GM06990 (cell line): ENCODE results near the gene ZYX.
"Not testable (repeated sequence)": the region's sequence is repeated elsewhere in the genome, so short reads cannot be mapped to it uniquely, and the experiment has no call there.

Experiments
- DNase-seq: peaks from one replicate; pipeline ENCODE4 v3.0.0-alpha.2; 2011; ENCODE audit not compliant: insufficient read length; ENCODE audit errors: extremely low read depth
- H3K27me3 ChIP-seq: replicated peaks from 2 replicates; pipeline ENCODE4 v1.6.0; 2011; ENCODE audit warnings: low read length; ENCODE audit not compliant: control insufficient read depth, insufficient read depth
- H3K36me3 ChIP-seq: 2 replicates; pipeline ENCODE4 v1.5.1; 2011; ENCODE audit warnings: low read length; ENCODE audit not compliant: control insufficient read depth, insufficient read depth
- H3K4me3 ChIP-seq: replicated peaks from 2 replicates; pipeline ENCODE4 v1.5.1; 2011; ENCODE audit warnings: low read depth, mild to moderate bottlenecking, control low read depth, low read length
- CTCF ChIP-seq: IDR thresholded peaks from 2 replicates; pipeline ENCODE4 v1.5.1; 2011; ENCODE audit warnings: low read length, control low read depth, mild to moderate bottlenecking, inconsistent platforms; ENCODE audit not compliant: insufficient read depth, poor library complexity, severe bottlenecking

ZYX gene

DNA sequence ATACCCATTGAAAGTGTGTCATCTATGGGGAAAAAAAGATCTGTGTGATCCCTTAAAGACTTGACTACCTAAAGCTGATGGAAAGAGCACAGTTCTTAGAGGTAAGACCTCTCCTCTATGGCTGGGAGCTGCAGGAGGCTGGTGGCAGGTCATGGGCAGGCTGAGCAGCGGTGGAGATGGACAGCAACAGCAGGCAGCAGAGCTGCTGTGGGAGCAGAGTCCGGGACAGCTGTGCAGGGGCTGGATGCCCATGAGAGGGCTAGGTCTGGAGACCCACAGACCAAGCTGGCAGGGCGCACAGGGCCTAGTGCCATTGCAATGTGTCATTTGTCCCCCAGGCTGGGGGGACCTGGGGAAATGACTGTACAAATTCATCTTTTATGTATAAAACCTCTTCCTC, 40.9 kb downstream of the ZYX start:
- Histone ChIP-seq H3K27me3 (0 out of 2 replicates have a peak, but pooled peaks cover 1% of the 10 kb centered on the region), H3K36me3 (no peaks in the 10 kb centered on the region), H3K4me3 (no peak overlapping the region)
- no peak for DNase-seq
- TF ChIP-seq CTCF: no peak

GRCh38 chr7:143424476-143424875, 43.3 kb downstream of the ZYX start:
- H3K27me3 ChIP-seq, H3K36me3 ChIP-seq, H3K4me3 ChIP-seq, DNase-seq: not testable (repeated sequence)

GRCh38 chr7:143426479-143427142, 45.5 kb downstream of the ZYX start:
- no peak for DNase-seq
- Histone ChIP-seq H3K36me3 (no peaks in the 10 kb centered on the region), H3K4me3 (no peak overlapping the region), H3K27me3 (no peaks in the 10 kb centered on the region)
- no peak for TF ChIP-seq CTCF

DNA sequence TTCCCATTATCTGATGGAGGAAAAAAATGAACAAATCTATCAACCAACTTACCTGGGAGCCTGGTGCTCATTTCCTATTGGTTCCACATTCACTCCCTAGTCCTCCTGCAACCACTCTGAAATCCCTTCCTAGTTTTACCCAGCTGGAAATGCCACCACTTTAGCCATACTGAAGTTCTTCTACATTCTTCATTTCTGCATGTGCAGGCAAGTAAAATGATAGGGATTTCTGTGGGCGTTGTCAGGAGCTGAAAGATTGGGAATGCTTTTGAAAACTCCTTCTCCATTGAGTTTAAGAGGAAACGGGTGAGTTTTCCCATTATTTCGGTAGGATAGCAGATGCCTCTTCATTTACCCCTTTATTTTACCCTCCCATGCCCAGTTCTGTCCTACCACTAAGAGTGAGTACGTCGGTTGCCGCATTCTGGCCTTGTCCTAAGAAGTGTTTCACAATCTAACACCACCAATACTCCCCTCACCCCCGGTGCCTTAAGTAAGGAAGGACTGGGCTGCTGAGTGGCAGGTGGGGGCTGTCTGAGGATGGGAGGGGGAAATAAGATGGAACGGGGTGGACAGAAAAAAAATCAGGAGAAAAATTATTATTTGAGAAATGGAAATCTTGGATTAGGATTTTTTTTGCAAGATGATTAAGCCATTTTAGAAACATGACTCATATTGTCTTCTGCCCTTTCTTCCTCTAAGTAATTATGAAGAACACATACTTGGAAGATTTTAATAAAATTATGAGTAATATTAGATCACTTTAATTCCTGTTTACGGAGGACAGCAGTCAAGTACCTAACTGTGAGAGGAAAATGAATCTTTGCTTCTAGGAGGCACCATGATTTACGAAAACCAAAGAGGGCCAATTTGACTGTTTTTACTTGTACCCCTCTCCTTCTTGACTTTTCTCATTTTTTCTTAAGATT, 48.9 kb downstream of the ZYX start:
- Histone ChIP-seq H3K4me3 (no peak overlapping the region), H3K27me3 (no peaks in the 10 kb centered on the region), H3K36me3 (no peaks in the 10 kb centered on the region)
- no peak for DNase-seq
- no peak for TF ChIP-seq CTCF

DNA sequence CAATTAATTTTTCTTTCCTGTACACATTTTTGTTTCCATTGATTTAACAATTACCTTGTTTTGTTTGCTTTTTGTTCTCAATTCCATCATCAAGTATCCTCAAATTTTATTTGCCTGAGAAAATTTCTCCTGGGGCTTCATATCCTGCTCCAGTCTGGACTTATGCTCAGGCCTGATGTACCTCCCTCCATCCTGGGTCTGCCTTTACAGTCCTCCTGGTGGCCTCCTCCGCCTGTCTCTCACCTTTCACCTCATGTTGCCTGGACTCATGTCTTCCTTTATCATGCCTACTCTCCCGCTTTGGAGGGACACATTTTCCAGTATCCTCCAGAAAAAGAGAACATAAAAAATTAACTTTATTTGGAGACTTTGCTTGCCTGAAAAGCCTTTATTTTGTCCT, 50.0 kb downstream of the ZYX start:
- TF ChIP-seq CTCF: no peak
- Histone ChIP-seq H3K4me3 (no peak overlapping the region), H3K36me3 (no peaks in the 10 kb centered on the region), H3K27me3 (no peaks in the 10 kb centered on the region)
- DNase-seq: no peak

DNA sequence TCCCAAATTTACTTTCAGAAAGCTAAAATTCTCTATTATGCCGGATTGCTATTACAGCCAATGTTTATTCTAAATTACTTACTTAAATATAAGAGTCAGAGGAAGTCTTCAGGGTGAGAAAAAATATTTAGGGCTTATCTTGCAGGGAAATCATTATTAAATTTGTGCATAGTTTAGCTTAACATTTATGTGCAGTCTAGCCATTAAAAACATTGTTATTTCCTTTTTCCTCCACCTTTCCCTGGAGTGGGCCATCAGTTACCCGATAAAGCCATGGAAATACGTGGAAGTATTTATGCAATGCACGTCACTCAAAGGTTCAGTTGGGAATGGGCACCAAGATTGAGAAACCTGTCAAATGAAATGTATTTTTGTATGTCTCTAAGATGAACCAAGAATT, 52.6 kb downstream of the ZYX start:
- TF ChIP-seq CTCF: no peak
- Histone ChIP-seq H3K27me3 (no peaks in the 10 kb centered on the region), H3K4me3 (no peak overlapping the region), H3K36me3 (no peaks in the 10 kb centered on the region)
- no peak for DNase-seq
